ENCODE data around the gene DNAH1. TPM values are rescaled to one million over a fixed set of nuclear protein-coding genes. Genes with fewer than 3 reads are reported as not detected.

DNAH1 gene
- total RNA-seq, 1 donor from 2014 or later = 8.9 TPM

DNA sequence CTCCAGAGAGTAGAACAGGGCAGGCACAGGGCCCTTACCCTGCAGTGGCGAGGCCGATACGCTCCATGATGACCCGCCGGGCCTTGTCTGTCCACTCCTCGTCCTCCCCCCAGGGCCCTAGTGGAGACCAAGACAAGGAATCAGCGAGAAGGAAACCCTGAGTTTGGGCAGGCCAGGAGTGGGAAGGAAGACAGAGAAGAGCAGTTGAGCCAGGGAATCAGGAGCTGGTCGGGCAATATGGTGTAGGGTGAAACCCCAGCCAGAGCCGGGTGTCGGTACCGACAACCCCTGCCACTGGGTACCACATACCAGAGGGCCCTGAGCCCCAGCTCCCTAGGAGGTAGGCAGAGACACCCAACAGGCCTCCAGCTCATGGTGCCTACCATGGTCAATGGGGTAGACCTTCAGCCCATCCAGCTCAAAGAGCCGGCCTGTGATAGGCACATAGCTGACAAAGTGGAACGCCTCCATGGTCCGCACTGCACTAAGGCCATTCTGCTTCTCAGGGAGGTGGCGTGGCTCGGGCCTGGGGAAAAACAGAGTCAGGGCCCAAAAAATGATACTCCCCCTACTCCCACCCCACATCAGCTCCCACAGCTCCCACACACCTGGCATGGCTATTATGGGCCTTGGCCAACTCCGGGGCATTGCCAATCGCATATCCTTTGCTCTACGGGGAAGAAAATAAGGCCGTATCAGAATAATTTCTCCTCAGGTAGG, 90.8 kb downstream of the DNAH1 start:
- TF ChIP-seq, protein P1, sequence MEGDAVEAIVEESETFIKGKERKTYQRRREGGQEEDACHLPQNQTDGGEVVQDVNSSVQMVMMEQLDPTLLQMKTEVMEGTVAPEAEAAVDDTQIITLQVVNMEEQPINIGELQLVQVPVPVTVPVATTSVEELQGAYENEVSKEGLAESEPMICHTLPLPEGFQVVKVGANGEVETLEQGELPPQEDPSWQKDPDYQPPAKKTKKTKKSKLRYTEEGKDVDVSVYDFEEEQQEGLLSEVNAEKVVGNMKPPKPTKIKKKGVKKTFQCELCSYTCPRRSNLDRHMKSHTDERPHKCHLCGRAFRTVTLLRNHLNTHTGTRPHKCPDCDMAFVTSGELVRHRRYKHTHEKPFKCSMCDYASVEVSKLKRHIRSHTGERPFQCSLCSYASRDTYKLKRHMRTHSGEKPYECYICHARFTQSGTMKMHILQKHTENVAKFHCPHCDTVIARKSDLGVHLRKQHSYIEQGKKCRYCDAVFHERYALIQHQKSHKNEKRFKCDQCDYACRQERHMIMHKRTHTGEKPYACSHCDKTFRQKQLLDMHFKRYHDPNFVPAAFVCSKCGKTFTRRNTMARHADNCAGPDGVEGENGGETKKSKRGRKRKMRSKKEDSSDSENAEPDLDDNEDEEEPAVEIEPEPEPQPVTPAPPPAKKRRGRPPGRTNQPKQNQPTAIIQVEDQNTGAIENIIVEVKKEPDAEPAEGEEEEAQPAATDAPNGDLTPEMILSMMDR (IDR thresholded peaks at IDR 0.05; ENCODE audit: partially characterized antibody, unreplicated experiment) = no peak
- H3K4me1 Mint-ChIP-seq (ENCODE audit: low read depth, unreplicated experiment) = peaks cover 19% of the 10 kb centered on the region
- H3K36me3 Mint-ChIP-seq (ENCODE audit: unreplicated experiment) = no peaks in the 10 kb centered on the region
- peaks cover 2% of the 10 kb centered on the region for H3K9me3 Mint-ChIP-seq (ENCODE audit: unreplicated experiment)
- peaks cover 8% of the 10 kb centered on the region for H3K27me3 Mint-ChIP-seq (ENCODE audit: unreplicated experiment)
- no peak overlapping the region for H3K4me3 Mint-ChIP-seq (ENCODE audit: unreplicated experiment)
- H3K27ac Mint-ChIP-seq (ENCODE audit: unreplicated experiment) = no peak overlapping the region
- DNase-seq = no peak

DNA sequence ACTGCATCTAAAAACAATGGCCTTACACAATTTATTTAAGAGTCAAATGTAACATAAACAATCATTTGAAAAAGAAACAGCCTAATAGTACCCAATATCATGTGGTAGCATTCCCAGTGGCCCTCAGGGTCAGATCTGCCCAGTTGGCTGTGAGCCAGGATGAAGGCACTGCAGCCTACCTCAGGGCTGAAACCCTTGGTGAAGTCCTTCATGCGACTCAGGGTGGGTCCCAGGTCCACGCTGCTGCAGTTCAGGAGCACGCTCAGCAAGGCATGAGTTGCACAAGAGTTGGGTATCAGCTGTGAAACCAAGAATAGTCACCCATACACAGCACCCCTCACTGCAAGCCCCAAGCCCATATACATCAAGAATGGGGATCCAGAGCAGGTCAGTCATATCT, 91.7 kb downstream of the DNAH1 start:
- H3K4me3 Mint-ChIP-seq (ENCODE audit: unreplicated experiment) = no peak overlapping the region
- TF ChIP-seq, protein P1 (IDR thresholded peaks at IDR 0.05; ENCODE audit: partially characterized antibody, unreplicated experiment) = no peak
- H3K9me3 Mint-ChIP-seq (ENCODE audit: unreplicated experiment) = peaks cover 2% of the 10 kb centered on the region
- H3K36me3 Mint-ChIP-seq (ENCODE audit: unreplicated experiment) = no peaks in the 10 kb centered on the region
- H3K4me1 Mint-ChIP-seq (ENCODE audit: low read depth, unreplicated experiment) = peaks cover 19% of the 10 kb centered on the region
- no peak for DNase-seq
- H3K27me3 Mint-ChIP-seq (ENCODE audit: unreplicated experiment) = peaks cover 8% of the 10 kb centered on the region
- H3K27ac Mint-ChIP-seq (ENCODE audit: unreplicated experiment) = no peak overlapping the region

DNA sequence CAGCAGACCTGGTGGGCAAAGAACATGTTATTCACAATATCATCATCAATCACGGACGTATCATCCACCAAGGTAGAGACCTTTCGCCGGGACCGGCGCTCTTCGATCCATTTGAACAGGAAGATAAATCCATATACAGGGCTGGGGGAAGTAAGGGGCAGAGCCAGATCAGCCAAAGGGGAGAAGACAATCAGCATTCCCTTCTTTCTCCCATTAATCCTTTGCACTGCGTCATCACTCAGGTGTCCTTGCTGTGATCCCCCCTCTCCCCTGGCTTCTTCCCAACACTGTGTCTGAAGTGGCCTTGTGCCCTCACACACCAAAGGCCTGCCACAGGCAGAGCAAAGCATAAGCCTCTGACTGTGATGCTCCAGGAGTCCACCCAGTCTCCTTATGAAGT, 92.3 kb downstream of the DNAH1 start:
- Mint-ChIP-seq H3K36me3 (ENCODE audit: unreplicated experiment) (no peaks in the 10 kb centered on the region), H3K27me3 (ENCODE audit: unreplicated experiment) (peaks cover 8% of the 10 kb centered on the region), H3K9me3 (ENCODE audit: unreplicated experiment) (peaks cover 2% of the 10 kb centered on the region), H3K4me1 (ENCODE audit: low read depth, unreplicated experiment) (peaks cover 19% of the 10 kb centered on the region), H3K4me3 (ENCODE audit: unreplicated experiment) (peak overlapping the region; percentile 95), H3K27ac (ENCODE audit: unreplicated experiment) (peak overlapping the region; percentile 93)
- TF ChIP-seq, protein P1 (IDR thresholded peaks at IDR 0.05; ENCODE audit: partially characterized antibody, unreplicated experiment) = no peak
- DNase-seq = no peak

DNA sequence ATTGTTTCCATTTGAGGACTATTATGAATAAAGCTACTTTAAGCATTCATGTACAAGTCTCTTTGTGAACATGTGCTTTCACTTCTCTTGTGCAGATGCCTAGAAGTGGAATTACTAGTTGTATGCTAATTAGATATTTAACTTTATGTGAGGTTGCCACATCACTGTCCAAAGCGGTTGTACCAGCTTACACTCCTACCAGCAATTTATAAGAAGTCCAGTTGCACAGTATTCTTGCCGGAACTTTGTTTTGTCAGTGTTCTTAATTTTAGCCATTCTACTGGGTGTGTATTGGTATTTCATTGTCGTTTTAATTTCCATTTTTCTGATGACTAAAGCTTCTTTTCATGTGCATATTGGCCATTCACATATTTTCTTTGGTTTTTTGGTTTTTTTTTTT, 99.7 kb downstream of the DNAH1 start:
- TF ChIP-seq, protein P1 (IDR thresholded peaks at IDR 0.05; ENCODE audit: partially characterized antibody, unreplicated experiment) = no peak
- Mint-ChIP-seq H3K27ac (ENCODE audit: unreplicated experiment) (no peak overlapping the region), H3K27me3 (ENCODE audit: unreplicated experiment) (no peaks in the 10 kb centered on the region), H3K4me1 (ENCODE audit: low read depth, unreplicated experiment) (peaks cover 11% of the 10 kb centered on the region), H3K36me3 (ENCODE audit: unreplicated experiment) (no peaks in the 10 kb centered on the region), H3K4me3 (ENCODE audit: unreplicated experiment) (no peak overlapping the region), H3K9me3 (ENCODE audit: unreplicated experiment) (peaks cover 2% of the 10 kb centered on the region)
- no peak for DNase-seq

DNA sequence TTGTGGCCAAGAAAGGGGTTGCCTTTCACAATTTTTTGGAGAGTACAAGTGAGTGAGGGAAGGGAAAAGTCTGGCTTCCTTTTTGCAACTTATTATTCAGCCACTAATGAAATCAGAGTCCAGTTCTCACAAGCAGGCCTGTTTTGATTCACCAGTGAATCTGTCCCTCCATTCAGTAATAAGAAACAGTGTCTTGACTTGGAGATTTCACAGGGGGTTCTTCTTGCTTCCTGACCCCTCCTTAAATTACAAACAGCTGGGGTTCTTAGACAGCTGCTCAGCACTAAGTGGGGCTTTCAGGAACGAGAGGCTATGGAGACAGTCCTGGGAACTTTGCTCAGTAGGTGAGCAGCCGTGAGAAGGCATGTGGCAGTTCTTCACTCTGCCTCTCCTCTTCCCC, 104.3 kb downstream of the DNAH1 start:
- Mint-ChIP-seq H3K27ac (ENCODE audit: unreplicated experiment) (no peak overlapping the region), H3K9me3 (ENCODE audit: unreplicated experiment) (peaks cover 5% of the 10 kb centered on the region), H3K4me3 (ENCODE audit: unreplicated experiment) (no peak overlapping the region), H3K36me3 (ENCODE audit: unreplicated experiment) (no peaks in the 10 kb centered on the region), H3K4me1 (ENCODE audit: low read depth, unreplicated experiment) (peaks cover 4% of the 10 kb centered on the region), H3K27me3 (ENCODE audit: unreplicated experiment) (peaks cover 2% of the 10 kb centered on the region)
- no peak for DNase-seq
- TF ChIP-seq, protein P1 (IDR thresholded peaks at IDR 0.05; ENCODE audit: partially characterized antibody, unreplicated experiment) = no peak

Measured in glutamatergic neuron (in vitro differentiated cells).